ENCODE measurements around the gene TLR6.

DNA sequence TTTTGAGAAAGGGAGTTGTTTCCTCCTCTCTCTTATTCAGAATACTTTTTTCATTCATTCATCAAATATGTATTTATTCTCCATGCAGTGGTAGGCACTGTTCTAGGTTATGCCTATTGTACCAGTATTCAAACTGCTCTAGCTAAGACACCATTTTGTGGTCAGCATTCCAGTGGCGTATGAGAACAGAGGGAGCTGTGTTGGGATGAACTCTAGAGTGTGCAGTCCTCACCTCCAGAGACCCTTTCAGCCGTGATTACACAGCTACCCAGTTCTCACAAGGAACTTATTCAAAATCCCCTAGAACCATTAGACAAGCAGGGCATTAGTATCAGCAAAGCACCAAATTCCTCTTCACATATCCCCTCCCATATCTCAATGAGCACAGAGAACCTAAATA is 56.3 kb downstream of the TLR6 start:
- TF ChIP-seq, protein P1, sequence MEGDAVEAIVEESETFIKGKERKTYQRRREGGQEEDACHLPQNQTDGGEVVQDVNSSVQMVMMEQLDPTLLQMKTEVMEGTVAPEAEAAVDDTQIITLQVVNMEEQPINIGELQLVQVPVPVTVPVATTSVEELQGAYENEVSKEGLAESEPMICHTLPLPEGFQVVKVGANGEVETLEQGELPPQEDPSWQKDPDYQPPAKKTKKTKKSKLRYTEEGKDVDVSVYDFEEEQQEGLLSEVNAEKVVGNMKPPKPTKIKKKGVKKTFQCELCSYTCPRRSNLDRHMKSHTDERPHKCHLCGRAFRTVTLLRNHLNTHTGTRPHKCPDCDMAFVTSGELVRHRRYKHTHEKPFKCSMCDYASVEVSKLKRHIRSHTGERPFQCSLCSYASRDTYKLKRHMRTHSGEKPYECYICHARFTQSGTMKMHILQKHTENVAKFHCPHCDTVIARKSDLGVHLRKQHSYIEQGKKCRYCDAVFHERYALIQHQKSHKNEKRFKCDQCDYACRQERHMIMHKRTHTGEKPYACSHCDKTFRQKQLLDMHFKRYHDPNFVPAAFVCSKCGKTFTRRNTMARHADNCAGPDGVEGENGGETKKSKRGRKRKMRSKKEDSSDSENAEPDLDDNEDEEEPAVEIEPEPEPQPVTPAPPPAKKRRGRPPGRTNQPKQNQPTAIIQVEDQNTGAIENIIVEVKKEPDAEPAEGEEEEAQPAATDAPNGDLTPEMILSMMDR (IDR thresholded peaks at IDR 0.05): no peak
- TF ChIP-seq POLR2A (IDR thresholded peaks at IDR 0.05): no peak

Measured in testis (tissue), 2 donors.